ENCODE measurements around the gene BEX3.
A peak's percentile ranks its signal among the peaks of the same experiment; 100 is the strongest.
"Not testable (repeated sequence)": the region's sequence is repeated elsewhere in the genome, so short reads cannot be mapped to it uniquely, and the experiment has no call there.

BEX3 gene

GRCh38 chrX:103376979-103377324 lies 614 bp downstream of the BEX3 start:
- peak overlapping the region; percentile 73 for H3K4me3 ChIP-seq (replicated peaks; ENCODE audit: low read depth, low read length)
- no peak for TF ChIP-seq CTCF (IDR thresholded peaks at IDR 0.05; ENCODE audit: low read length, missing control alignments)
- DNase-seq (ENCODE audit: low read depth), result peak; percentile 46

DNA sequence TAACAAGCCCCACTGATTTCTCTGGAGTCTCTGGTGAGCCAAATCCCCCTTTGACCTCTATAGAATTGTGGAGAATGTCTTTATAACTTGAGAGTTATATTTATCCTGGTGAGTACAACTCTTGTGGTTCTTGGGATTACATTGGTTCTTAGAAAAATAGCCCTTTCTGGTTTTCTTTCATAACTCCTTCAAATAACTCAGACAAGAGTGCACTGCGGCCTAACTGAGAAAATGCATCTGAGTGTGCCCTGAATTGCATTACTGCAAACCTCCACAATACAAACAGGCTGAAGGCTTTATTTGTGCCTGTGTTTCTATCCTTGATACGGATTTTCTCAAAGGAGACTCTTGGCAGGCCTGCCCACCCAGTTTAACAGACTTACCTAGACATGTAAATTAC lies 2.7 kb downstream of the BEX3 start:
- H3K4me3 ChIP-seq (replicated peaks; ENCODE audit: low read depth, low read length), result no peak overlapping the region

GRCh38 chrX:103382877-103383276 lies 6.5 kb downstream of the BEX3 start:
- DNase-seq (ENCODE audit: low read depth), result no peak
- no peak for TF ChIP-seq CTCF (IDR thresholded peaks at IDR 0.05; ENCODE audit: low read length, missing control alignments)
- H3K4me3 ChIP-seq (replicated peaks; ENCODE audit: low read depth, low read length), result no peak overlapping the region

More for the DNA sequence above, 2.7 kb downstream of the BEX3 start:
- no peak for DNase-seq (ENCODE audit: low read depth)
- no peak for TF ChIP-seq CTCF (IDR thresholded peaks at IDR 0.05; ENCODE audit: low read length, missing control alignments)

DNA sequence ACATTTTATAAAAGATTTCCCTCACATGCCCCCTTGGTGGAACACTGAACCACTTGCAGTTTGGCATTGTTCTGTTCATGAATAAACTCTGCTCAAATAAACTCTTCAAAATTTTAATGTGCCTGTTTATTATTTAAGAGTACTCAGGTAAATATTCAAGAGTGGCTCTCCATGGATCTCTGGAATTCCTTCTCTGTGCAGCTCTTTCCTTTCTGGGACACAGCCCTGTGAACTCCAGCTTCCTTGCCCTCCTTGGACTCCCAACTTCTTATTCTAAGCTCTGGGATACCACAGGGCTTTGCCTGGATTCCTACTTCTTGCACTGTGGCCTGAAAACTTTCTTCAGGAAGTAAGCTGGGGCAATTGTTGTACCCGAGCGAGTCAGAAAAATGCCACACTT lies 8.3 kb downstream of the BEX3 start:
- no peak overlapping the region for H3K4me3 ChIP-seq (replicated peaks; ENCODE audit: low read depth, low read length)
- no peak for DNase-seq (ENCODE audit: low read depth)
- TF ChIP-seq CTCF (IDR thresholded peaks at IDR 0.05; ENCODE audit: low read length, missing control alignments), result no peak

GRCh38 chrX:103385283-103385830 lies 9.0 kb downstream of the BEX3 start:
- not testable (repeated sequence) for H3K4me3 ChIP-seq (replicated peaks; ENCODE audit: low read depth, low read length)
- DNase-seq (ENCODE audit: low read depth), result peak; percentile 80

DNA sequence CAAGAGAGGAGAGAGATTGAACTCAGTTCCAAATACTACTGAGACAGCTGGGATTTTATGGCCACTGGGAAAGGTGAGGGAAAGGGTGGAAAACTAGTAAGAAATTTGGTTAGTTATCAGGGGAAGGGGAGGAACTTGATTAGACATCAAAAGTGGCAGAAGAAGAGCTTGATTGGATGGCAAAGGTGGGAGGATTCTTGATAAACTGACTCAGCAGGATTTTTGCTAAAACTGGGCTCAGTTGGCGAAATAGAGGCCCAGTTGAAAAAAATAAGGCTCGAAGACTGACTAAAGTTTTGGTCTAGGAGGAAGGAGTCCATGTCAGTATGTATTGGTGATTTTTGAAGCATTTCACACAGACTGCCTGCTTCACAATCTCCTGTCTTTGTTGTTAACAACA lies 10.0 kb downstream of the BEX3 start:
- H3K4me3 ChIP-seq (replicated peaks; ENCODE audit: low read depth, low read length), result no peak overlapping the region
- no peak for DNase-seq (ENCODE audit: low read depth)
- TF ChIP-seq CTCF (IDR thresholded peaks at IDR 0.05; ENCODE audit: low read length, missing control alignments), result no peak

GRCh38 chrX:103393487-103393886 lies 17.1 kb downstream of the BEX3 start:
- TF ChIP-seq CTCF (IDR thresholded peaks at IDR 0.05; ENCODE audit: low read length, missing control alignments), result no peak
- DNase-seq (ENCODE audit: low read depth), result no peak

More at GRCh38 chrX:103393487-103393886, 17.1 kb downstream of the BEX3 start:
- no peak overlapping the region for H3K4me3 ChIP-seq (replicated peaks; ENCODE audit: low read depth, low read length)

Measured in fibroblast of pulmonary artery (primary cell).